NCI-H446 (cell line): ENCODE data around the gene ZNF229.
A peak's percentile ranks its signal among the peaks of the same experiment; 100 is the strongest.
"Not testable (repeated sequence)": the region's sequence is repeated elsewhere in the genome, so short reads cannot be mapped to it uniquely, and the experiment has no call there.

ENCODE experiments used
- DNase-seq, 2 experiments: peaks; one replicate each; lab custom pipeline; 2025; lab: John Stamatoyannopoulos, UW

Gene ZNF229

DNA sequence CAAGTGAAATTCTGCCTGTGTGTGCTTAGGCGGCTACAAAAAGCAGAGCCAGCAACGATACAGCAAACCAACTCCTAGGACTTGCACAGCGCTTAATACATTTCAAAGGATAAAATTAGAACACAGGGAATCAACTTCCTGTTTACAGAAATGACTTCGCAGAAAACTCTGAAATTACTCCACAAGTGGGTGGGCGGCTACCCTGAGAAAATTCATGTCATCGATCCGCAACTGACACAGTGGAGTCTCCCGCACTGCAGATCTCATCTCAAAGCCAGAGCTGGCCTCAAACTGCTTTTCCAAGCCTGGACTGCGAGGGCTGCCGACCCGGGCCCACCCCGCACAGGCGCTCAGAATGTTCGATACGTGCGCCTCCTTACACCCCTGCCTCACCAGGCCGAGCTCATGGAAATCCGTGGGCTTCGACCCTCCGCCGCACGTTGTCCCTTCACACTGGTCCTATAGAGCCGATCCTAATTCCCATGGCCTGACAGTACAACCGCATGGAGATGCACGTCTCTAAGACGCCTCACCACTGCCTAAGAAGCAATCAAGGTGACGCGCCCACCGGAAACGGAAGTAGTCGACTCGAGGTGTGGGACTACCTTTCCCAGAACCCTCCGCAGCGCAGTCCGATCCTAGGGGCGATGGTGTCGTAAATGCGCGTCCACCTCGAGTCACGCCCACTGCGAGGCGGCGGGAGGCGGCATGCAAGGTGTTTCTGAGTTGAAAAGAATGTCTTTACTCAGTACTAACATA, at the start of gene ZNF229:
ZNF229 (minus strand) TSS at position 557 of the 759 bp plus-strand sequence. CDS start 5,625 bp downstream, outside the sequence.
- peak; percentile 74 to 91 for DNase-seq

DNA sequence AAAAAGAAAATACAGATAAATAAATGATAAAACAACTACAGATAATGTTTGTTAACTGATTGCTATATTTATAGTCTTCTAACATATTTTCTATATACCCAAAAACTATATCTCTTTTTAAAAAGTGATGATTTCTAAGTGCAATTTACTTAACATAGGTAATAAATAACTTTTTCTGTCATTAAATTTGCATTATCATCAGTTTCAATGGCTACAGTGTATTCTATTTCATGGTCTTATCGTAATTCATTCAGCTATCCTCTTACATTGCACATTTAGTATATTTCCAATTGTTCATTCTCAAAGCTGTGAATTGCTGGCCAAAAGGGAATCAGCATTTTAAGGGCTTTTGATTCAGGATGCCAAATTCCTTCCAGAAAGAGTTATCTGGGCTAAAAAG, 48.4 kb upstream of the ZNF229 start:
- no peak for DNase-seq

DNA sequence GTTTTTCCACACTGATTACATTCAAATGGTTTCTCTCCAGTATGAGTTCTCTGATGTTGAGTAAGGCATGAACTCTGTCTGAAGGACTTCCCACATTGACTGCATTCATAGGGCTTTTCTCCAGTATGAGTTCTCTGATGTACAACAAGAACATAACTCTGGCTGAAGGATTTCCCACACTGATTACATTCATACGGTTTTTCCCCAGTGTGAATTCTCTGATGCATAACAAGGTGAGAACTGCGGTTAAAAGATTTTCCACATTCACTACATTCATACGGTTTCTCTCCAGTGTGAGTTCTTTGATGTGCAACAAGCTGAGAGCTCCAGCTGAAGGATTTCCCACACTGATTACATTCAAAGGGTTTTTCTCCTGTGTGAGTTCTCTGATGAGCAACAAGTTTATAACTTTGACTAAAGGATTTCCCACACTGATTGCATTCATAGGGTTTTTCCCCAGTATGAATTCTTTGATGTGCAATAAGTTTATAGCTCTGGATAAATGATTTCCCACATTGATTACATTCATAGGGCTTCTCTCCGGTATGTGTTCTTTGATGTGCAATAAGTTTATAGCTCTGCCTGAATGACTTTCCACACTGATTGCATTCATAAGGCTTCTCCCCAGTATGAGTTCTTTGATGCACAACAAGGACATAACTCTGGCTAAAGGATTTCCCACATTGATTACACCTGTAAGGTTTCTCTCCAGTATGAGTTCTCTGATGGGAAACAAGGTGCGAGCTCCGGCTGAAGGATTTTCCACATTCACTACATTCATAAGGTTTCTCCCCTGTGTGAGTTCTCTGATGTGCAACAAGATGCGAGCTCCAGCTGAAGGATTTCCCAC, 28.5 kb upstream of the ZNF229 start:
- no peak for DNase-seq

DNA sequence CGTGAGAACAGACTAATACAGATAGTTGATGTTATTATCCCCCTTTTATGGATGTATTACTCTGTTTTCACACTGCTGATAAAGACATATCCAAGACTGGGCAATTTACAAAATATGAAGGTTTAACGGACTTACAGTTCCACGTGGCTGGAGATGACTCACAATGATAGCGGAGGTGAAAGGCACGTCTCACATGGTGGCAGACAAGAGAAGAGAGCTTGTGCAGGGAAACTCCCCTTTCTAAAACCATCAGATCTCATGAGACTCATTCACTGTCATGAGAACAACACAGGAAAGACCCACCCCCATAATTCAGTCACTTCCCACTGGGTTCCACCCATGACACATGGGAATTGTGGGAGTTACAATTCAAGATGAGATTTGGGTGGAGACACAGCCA, 20.5 kb upstream of the ZNF229 start:
- not testable (repeated sequence) for DNase-seq

DNA sequence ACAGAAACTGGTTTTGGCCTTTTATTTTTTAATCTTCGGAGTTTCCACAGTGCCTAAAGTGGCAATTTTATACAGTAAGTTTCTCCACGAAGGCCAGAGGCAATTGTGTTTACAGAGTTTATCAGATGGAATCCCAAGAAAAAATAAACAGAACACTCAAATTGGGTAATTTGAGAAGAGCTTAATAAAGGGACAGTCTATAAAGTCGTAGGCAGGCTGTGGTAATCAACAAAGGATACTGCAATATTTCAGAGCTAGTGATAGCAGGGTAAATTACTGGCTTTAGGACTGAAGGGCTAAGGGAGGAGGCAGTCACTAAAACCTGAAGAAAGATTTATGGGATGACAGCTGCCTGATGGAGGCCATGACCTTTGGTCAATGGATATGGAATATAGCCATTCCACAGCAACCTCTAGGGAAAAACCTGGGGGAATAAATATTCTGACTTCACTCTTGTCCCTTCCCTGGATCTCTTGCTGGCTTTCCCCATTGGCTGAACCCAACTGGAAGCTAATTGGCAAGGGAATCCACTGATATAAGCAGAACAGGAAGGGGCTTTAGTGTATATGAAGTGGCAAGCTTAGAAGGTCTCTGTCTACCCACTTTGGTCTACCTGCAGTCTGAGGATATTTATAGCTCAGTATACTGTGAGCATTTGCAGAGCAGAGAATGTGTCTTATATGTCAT, 14.5 kb upstream of the ZNF229 start:
- not testable (repeated sequence) for DNase-seq

DNA sequence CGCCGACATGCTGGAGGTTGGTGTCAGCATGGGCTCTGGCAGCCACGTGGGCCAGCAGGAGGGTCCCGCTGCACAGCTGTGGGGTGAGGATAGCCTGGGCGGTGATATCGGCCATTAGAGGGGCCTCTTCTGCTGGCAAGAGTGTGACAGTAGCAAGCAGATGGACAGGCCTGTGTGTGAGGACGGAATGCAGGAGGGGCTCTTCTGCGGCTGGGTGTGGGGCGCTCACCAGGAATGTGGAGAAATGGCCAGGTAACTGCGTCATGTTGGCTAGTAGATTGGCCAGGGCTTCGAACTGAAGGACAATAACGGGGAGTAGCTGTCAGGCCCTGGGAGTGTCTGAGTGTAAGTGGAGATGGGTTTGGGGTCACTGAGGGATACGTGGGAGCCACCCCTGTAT, 7.7 kb upstream of the ZNF229 start:
- not testable (repeated sequence) for DNase-seq

DNA sequence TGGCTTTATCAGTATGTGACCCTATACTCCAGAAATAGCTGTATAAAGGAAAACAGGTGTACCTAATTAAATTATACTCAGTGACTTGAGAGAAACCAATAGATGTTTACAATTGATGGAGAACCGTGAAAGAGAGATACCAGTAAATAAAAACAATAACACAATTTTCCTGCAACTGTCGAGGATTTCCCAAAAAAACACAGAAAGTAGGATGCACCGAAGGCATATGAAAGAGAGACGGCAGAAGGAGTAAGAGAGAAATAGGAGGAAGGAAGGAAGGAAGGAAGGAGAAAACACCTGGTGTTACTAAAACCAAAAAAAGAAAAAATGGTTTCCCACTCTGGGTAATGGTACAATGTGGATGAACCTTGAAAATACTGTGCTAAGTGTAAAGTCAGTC, 6.8 kb upstream of the ZNF229 start:
- no peak for DNase-seq

DNA sequence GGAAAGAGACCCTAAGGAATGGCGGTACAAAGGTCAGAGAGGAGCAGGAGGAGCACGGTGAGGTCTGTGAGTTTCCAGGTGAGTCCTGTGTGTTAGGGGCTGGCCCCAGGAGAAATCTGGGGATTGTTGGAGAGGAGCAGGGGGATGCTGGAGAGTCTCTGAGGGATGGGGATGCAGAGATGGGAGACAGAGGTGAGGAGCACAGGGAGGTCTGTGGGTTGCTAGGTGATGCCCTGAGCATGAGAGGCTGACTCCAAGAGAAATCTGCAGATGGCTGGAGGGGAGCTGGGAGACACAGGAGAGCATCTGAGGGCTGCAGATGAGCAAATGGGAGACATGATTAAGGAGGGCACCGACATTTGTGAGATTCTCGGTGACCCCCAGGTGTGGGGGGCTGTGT, 4.1 kb upstream of the ZNF229 start:
- DNase-seq = no peak

DNA sequence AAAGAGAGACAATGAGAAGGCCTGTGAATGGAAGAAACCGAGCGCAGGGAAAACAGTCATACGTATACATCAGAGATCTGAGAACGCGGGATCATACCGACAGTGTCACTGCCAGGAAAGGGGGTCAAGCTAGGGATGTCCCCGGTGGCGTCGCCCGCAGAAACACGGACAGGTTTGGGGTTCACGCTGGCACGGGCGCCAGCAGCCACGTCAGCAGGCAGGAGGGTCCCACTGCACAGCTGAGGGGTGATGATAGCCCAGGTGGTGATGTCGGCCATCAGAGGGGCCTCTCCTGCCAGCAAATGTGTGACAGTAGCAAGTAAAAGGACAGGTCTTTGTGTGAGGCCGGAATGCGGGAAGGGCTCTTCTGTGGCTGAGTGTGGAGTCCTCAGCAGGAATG, 3.4 kb upstream of the ZNF229 start:
- DNase-seq = no peak

DNA sequence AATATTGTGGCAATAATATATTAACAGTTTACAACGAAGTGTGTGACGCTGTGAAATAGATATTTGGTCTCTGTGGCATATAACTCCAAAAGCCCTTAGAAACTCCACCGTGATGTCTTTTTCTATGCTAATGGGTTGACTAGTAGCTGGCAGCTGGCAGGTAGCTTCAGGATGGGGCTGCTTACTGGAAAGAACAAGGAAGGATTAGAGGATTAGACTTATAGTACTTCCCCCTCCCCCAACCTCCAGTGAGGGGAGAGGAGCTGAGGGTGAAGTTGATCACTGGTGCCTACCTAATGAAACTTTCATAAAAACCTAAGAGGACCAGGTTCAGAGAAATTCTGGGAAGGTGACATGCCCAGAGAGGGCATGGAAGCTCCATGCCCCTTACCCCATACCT, 9.8 kb downstream of the ZNF229 start:
- DNase-seq = no peak

DNA sequence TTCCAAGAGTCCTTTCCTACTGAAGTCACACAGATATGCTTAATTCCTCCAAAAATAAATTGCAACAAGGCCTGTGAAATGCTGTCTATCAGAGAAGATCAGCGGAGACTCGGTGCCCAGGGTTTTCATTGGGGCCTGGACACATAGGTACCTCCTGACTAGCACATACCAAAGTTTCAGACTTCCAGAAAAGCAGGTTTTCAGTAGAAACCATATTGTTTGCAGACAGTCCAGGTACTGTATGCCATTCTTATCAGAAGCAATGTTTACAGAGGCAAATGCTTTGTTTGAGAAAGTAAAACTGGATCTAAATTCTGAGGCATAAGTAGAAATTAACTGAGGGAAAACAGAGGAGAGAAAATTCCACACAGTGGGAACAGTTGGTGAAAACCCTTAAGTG, 12.8 kb downstream of the ZNF229 start:
- DNase-seq = no peak

DNA sequence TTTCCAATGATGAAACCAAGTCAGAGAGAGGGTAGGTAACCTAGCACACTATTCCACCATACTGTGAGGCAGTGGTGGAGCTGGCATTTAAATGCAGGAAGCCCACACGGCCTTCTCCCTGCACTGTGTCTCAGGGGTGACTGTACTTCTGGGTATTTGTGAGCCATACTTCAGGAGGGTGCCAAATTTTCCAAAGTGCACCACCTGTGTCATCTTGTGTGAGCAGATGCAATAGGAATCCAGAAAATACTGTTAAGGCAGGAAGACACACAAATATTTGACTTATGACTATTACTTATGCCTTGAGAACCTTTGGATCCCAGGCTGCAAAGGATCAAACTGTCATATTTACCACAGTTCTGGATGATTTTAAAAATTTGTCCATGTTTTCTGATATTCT, 17.3 kb downstream of the ZNF229 start:
- DNase-seq = no peak

DNA sequence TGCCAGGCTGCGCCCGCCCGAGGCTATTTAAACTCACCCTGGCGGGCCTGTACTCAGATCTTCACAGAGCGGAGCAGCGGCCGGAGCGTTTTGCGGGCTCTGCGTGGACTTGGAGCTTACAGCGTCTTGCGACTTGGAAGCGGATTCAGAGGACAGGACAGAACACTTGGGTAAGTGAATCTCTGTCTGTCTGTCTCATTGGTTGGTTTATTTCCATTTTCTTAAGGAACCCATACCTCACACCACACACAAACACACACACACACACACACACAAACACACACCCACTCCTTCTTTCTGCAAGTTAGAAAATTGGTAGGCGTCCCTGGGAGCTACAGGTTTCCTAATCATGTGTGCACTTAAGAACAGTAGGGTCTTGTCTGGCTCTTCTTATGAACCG, 32.7 kb downstream of the ZNF229 start:
- not testable (repeated sequence) for DNase-seq

DNA sequence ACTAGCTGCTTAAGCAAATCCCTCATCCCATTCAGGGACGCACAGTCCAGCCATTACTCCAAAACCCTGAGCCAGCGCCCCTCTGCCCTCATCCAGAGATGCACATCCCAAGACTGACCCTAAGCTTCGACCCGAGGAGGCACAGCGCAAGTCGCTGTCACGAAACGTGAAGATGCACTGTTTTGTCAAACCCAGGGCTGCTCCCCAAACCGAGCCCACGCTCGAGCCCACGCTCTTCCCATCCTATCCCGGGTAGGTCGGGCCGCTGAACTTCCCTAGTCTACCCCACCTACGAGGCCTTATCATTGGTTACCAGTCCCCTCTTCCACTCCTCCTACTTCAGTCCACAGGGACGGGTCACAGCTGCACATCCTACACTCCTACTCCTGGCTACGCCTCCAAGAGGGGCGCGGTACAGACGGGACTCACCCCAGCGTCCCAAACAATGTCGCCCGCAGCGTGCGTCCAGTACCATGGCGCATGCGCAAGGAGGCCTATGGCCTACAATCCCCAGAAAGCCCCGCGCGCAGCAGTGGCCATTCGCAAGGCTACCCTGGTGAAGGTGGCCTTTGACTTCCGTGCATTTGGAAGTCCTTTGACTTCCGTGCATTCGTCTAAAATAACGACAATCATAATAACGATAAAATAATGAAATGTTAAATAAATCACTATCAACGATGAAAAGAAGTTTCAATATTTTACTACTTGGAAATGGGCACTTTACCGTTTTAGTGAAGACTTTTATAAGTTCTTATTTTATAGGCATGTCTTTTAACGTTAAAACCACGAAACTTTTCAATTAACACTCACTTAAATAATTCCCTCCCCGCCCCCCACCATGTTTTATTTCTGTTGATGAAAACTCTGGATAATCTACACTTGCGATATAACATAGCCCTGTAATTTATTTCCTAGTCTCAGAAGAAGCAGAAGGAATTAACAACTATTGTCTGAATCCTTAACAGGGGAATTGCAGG, 46.8 kb downstream of the ZNF229 start, which contains the start of gene ZNF285:
ZNF285 (minus strand) TSS at position 470 of the 977 bp plus-strand sequence. CDS start 4,395 bp downstream, outside the sequence.
- no peak for DNase-seq

DNA sequence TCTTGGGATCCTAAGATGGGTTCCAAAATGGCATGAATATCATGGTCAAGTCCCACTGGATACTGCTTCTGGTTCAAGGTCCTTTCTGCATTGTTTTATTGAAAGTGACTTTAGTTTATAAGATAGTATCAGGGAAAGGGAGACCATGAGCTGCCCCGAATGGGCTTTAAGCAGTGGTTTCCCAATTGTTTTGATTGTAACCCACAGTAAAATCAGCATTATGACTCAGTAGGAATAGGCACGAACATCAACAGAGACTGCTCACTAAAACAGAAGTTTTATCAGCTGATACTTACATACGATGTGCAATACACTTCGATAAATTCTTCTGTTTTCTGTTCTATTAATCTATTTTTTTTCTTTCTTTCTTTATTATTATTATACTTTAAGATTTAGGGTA, 59.0 kb downstream of the ZNF229 start:
- DNase-seq = not testable (repeated sequence)
